Fibroblast of gingiva (primary cell): ENCODE results near the gene TLE7.
A peak's percentile ranks its signal among the peaks of the same experiment; 100 is the strongest.

Source experiments
- DNase-seq: peaks from one replicate; pipeline ENCODE4 v3.0.0-alpha.2; 2011; ENCODE audit warnings: low read depth

TLE7 gene

GRCh38 chr16:71442051-71442440 lies at the start of gene TLE7:
Gene TLE7, minus strand, starts transcription at chr16:71442054. Its CDS starts 8,730 bp downstream, at chr16:71433324.
- DNase-seq = no peak

GRCh38 chr16:71491054-71491453 lies 49.2 kb upstream of the TLE7 start:
- no peak for DNase-seq

- no peak for DNase-seq
These were observed 48.5 kb upstream of the TLE7 start for GRCh38 chr16:71490361-71490760.

GRCh38 chr16:71489122-71489521 lies 47.3 kb upstream of the TLE7 start, which contains the start of gene ZNF19:
Gene ZNF19, minus strand, starts transcription at chr16:71489324. Its CDS starts 7,210 bp downstream, at chr16:71482114.
- no peak for DNase-seq

- peak; percentile 93 for DNase-seq
These were observed 42.4 kb upstream of the TLE7 start for GRCh38 chr16:71484006-71484893.

GRCh38 chr16:71482569-71482968 lies 40.7 kb upstream of the TLE7 start:
- no peak for DNase-seq

GRCh38 chr16:71480956-71481355 lies 39.1 kb upstream of the TLE7 start:
- no peak for DNase-seq

- DNase-seq = peak; percentile 9
These were observed 37.6 kb upstream of the TLE7 start for GRCh38 chr16:71479420-71479819.

- DNase-seq = no peak
These were observed 34.7 kb upstream of the TLE7 start for GRCh38 chr16:71476457-71477124.

- DNase-seq = peak; percentile 63
These were observed 33.0 kb upstream of the TLE7 start for GRCh38 chr16:71474864-71475263.

GRCh38 chr16:71473891-71474290 lies 32.0 kb upstream of the TLE7 start:
- no peak for DNase-seq

- DNase-seq = no peak
These were observed 31.1 kb upstream of the TLE7 start for GRCh38 chr16:71472931-71473330.

GRCh38 chr16:71472051-71472450 lies 30.2 kb upstream of the TLE7 start:
- DNase-seq = no peak

- no peak for DNase-seq
These were observed 26.0 kb upstream of the TLE7 start for GRCh38 chr16:71467810-71468209.

- no peak for DNase-seq
These were observed 22.4 kb upstream of the TLE7 start for GRCh38 chr16:71464231-71464630.

- DNase-seq = peak; percentile 79
These were observed 20.1 kb upstream of the TLE7 start, which contains the start of gene ZNF23 for GRCh38 chr16:71461686-71462648. Gene ZNF23, minus strand, starts transcription at chr16:71462247. Its CDS starts 5,451 bp downstream, at chr16:71456796.

GRCh38 chr16:71460941-71461340 lies 19.1 kb upstream of the TLE7 start:
- no peak for DNase-seq

- DNase-seq = peak; percentile 88
These were observed 18.4 kb upstream of the TLE7 start for GRCh38 chr16:71460236-71460635.

- DNase-seq = no peak
These were observed 17.7 kb upstream of the TLE7 start for GRCh38 chr16:71459510-71459909.

GRCh38 chr16:71456801-71457200 lies 14.9 kb upstream of the TLE7 start:
- DNase-seq = no peak

- DNase-seq = no peak
These were observed 11.2 kb upstream of the TLE7 start for GRCh38 chr16:71453036-71453435.

GRCh38 chr16:71449020-71449419 lies 7.2 kb upstream of the TLE7 start:
- DNase-seq = no peak
